K562 (cell line): ENCODE measurements around the gene GIPC3. TPM values are rescaled to one million over a fixed set of nuclear protein-coding genes. Genes with fewer than 3 reads are reported as not detected.

ENCODE experiments used
- ATAC-seq: fragments of 200-7000 bp; cut with Tn5 transposase; 3 replicates; pipeline ENCODE4 v1.9.1; 2020; ENCODE audit warnings: moderate library complexity
- BruUV-seq: library from RNA; stranded (reverse); fragments of 400-500 nt; replicated peaks from 2 replicates; lab custom pipeline; 2021; lab: Mats Ljungman, UMichigan
- CTCF ChIA-PET: fragments of 300-600 bp; formaldehyde crosslinking; extraction: SDS; loops from one replicate; lab custom pipeline; 2021; ENCODE audit warnings: low intra/inter-chr PET ratio; lab: Yijun Ruan, JAX
- POLR2A ChIA-PET: fragments of 300-600, 350-650 bp; sonication (Branson Sonifier 250); formaldehyde crosslinking; extraction: SDS; loops from one replicate; lab custom pipeline; 2021; ENCODE audit warnings: antibody characterized with exemption, inconsistent platforms; lab: Yijun Ruan, JAX
- DNase-seq, 4 experiments: peaks; one replicate each; pipeline versions ENCODE4 v3.0.0 to v3.0.0-alpha.2; 2011 to 2018; ENCODE audit warnings: low spot score in 3 of 4, mixed read lengths in 3 of 4; ENCODE audit errors: extremely low read depth in 1 of 4
- FAIRE-seq: peaks from 2 replicates; lab custom pipeline; 2011; peaks lifted over from hg19 to GRCh38; lab: Jason Lieb, UNC
- H2AFZ ChIP-seq: 2 replicates; pipeline ENCODE4 v1.6.0; 2011; ENCODE audit warnings: low read depth, low read length, control low read depth, inconsistent platforms
- H3K27ac ChIP-seq: fragments of 200-600 bp; 3 replicates; pipeline ENCODE4 v1.8.0; 2011; ENCODE audit warnings: low read depth, mild to moderate bottlenecking, control low read depth, inconsistent platforms, low read length, moderate library complexity, mixed read lengths; ENCODE audit errors: extremely low read depth
- H3K27me3 ChIP-seq, 2 experiments: fragments of 300-600 bp in 1 of 2; 2 replicates in 1 of 2; 3 replicates in 1 of 2; pipeline versions ENCODE4 v1.6.0 to v1.8.0; 2011; ENCODE audit warnings: inconsistent platforms in 2 of 2, low read length in 2 of 2, mild to moderate bottlenecking in 1 of 2, mixed read lengths in 1 of 2, moderate library complexity in 1 of 2; ENCODE audit not compliant: control insufficient read depth in 2 of 2, insufficient read depth in 2 of 2
- H3K36me3 ChIP-seq: fragments of 300-600 bp; 3 replicates; pipeline ENCODE4 v1.8.0; 2011; ENCODE audit warnings: mild to moderate bottlenecking, low read length, inconsistent platforms; ENCODE audit not compliant: control insufficient read depth, insufficient read depth
- H3K4me1 ChIP-seq, 2 experiments: fragments of 200-600 bp in 1 of 2; replicated peaks in 1 of 2; 2 replicates in 1 of 2; 3 replicates in 1 of 2; pipeline versions ENCODE4 v1.5.1 to v1.8.0; 2011; ENCODE audit warnings: inconsistent platforms in 2 of 2, low read length in 2 of 2, mild to moderate bottlenecking in 1 of 2, mixed read lengths in 1 of 2, moderate library complexity in 1 of 2; ENCODE audit not compliant: control insufficient read depth in 2 of 2, insufficient read depth in 2 of 2
- H3K4me2 ChIP-seq: 2 replicates; pipeline ENCODE4 v1.6.1; 2011; ENCODE audit warnings: low read length, control low read depth, inconsistent platforms, mixed read lengths; ENCODE audit not compliant: insufficient read depth
- H3K4me3 ChIP-seq: fragments of 200-600 bp; sonication (generic), shearing (Covaris generic); 2 replicates; pipeline ENCODE4 v1.5.1; 2016; ENCODE audit warnings: control low read depth, inconsistent platforms
- H3K79me2 ChIP-seq: fragments of 200-600 bp; 3 replicates; pipeline ENCODE4 v1.8.0; 2011; ENCODE audit warnings: low read length, inconsistent platforms; ENCODE audit not compliant: control insufficient read depth, insufficient read depth
- H3K9ac ChIP-seq, 2 experiments: 2 replicates each; pipeline versions ENCODE4 v1.6.0 to v1.6.1; 2011; ENCODE audit warnings: low read depth in 2 of 2, low read length in 2 of 2, control low read depth in 1 of 2, inconsistent platforms in 1 of 2, mild to moderate bottlenecking in 1 of 2, mixed read lengths in 1 of 2; ENCODE audit not compliant: insufficient read depth in 1 of 2
- H3K9me1 ChIP-seq: one replicate; pipeline ENCODE4 v1.6.0; 2011; ENCODE audit warnings: inconsistent platforms, mild to moderate bottlenecking, low read length, moderate library complexity; ENCODE audit not compliant: control insufficient read depth, insufficient read depth
- H3K9me3 ChIP-seq: replicated peaks from 2 replicates; pipeline ENCODE4 v1.5.1; 2011; ENCODE audit warnings: low read depth, low read length, inconsistent platforms; ENCODE audit not compliant: control insufficient read depth, insufficient read depth
- H4K20me1 ChIP-seq: replicated peaks from 2 replicates; pipeline ENCODE4 v1.6.1; 2011; ENCODE audit warnings: low read length, inconsistent platforms, mixed read lengths; ENCODE audit not compliant: control insufficient read depth, insufficient read depth
- ATF1 ChIP-seq, 2 experiments: fragments of 450-650 bp in 1 of 2; IDR thresholded peaks; 2 replicates each; pipeline ENCODE4 v1.6.1; 2016; ENCODE audit warnings: missing compliant biosample characterization in 1 of 2, missing genetic modification characterization in 1 of 2
- HCFC1 ChIP-seq: IDR thresholded peaks from 2 replicates; pipeline ENCODE4 v1.6.1; 2012; ENCODE audit warnings: low read depth, low read length, improper control_type of control experiment
- HDAC3 ChIP-seq: fragments of 450-650 bp; IDR thresholded peaks from 2 replicates; pipeline ENCODE4 v1.6.1; 2018; ENCODE audit warnings: borderline replicate concordance, mild to moderate bottlenecking, moderate library complexity; ENCODE audit not compliant: partially characterized antibody
- MEIS2 ChIP-seq: fragments of 450-650 bp; IDR thresholded peaks from 2 replicates; pipeline ENCODE4 v1.6.1; 2014; ENCODE audit warnings: mild to moderate bottlenecking; ENCODE audit not compliant: partially characterized antibody
- MIER1 ChIP-seq: fragments of 450-650 bp; IDR thresholded peaks from 2 replicates; pipeline ENCODE4 v1.6.1; 2016; ENCODE audit warnings: antibody characterized with exemption, mild to moderate bottlenecking, low read depth
- NFXL1 ChIP-seq: fragments of 450-650 bp; formaldehyde crosslinking; IDR thresholded peaks from 2 replicates; pipeline ENCODE4 v1.4.0; 2021; ENCODE audit warnings: mild to moderate bottlenecking
- POLR2G ChIP-seq: fragments of 200-400 bp; formaldehyde crosslinking; IDR thresholded peaks from 2 replicates; pipeline ENCODE4 v1.6.1; 2017; ENCODE audit warnings: low read depth, mild to moderate bottlenecking, antibody characterized with exemption, low read length, moderate library complexity
- POU5F1 ChIP-seq: fragments of 150-350 bp; IDR thresholded peaks from 2 replicates; pipeline ENCODE4 v1.6.1; 2014; ENCODE audit warnings: borderline replicate concordance, low read length, low read depth, mild to moderate bottlenecking; ENCODE audit not compliant: partially characterized antibody
- SIX5 ChIP-seq, 2 experiments: IDR thresholded peaks; 2 replicates each; pipeline ENCODE4 v1.6.1; 2011; ENCODE audit warnings: low read length in 2 of 2, borderline replicate concordance in 1 of 2, low read depth in 1 of 2, mild to moderate bottlenecking in 1 of 2, moderate library complexity in 1 of 2; ENCODE audit not compliant: insufficient read depth in 1 of 2
- SUPT5H ChIP-seq: fragments of 450-650 bp; IDR thresholded peaks from 2 replicates; pipeline ENCODE4 v1.6.1; 2016
- ZC3H8 ChIP-seq: fragments of 450-650 bp; IDR thresholded peaks from 2 replicates; pipeline ENCODE4 v1.6.1; 2017
- WGBS: fragments of 100-300 bp; shearing (Covaris generic); methylation state at CpG from one replicate; pipeline ENCODE4 v1.1.6; 2016; ENCODE audit warnings: low coverage, mixed read lengths; ENCODE audit not compliant: insufficient coverage; ENCODE audit errors: missing lambda C conversion rate; 5-methylcytosine and 5-hydroxymethylcytosine counted together
- in situ Hi-C: fragments of 300-500 bp; cut with MboI; formaldehyde crosslinking; loops from 4 replicates; pipeline ENCODE4 v1.15.0; 2018; ENCODE audit warnings: inconsistent platforms, mixed read lengths
- intact Hi-C: fragments of 100-400 bp; cut with micrococcal nuclease; formaldehyde crosslinking; loops from 2 replicates; pipeline ENCODE4 v1.14.2; 2022
- polyA plus RNA-seq, 8 experiments: library from polyadenylated mRNA; depleted of rRNA in 4 of 8; stranded (reverse) in 5 of 8; unstranded in 3 of 8; fragments of >200 nt; fragmentation: Nextera tagmentation in 2 of 8; fragmentation: Illumina TruSeq in 1 of 8; extraction: Ambion mirVana in 2 of 8; extraction: Trizol in 1 of 8; gene quantifications; 2 replicates each; pipeline versions ENCODE4 v1.2.1 to v1.2.3, GENCODE V29; 2011 to 2014; ENCODE audit warnings: inconsistent platforms in 1 of 8, missing spikeins in 1 of 8
- total RNA-seq, 7 experiments: library from RNA; depleted of rRNA in 6 of 7; stranded (reverse); fragments of >200 nt in 6 of 7; fragmentation: Illumina TruSeq in 2 of 7; extraction: Trizol in 2 of 7; gene quantifications; 2 replicates each; pipeline versions ENCODE4 v1.2.1 to v1.2.3, GENCODE V29; 2011 to 2021; ENCODE audit warnings: low replicate concordance in 1 of 7
- TF ChIP-seq, protein P1 (sequence below): fragments of 250-450 bp; sonication (Bioruptor Pico); IDR thresholded peaks from 2 replicates; pipeline ENCODE4 v1.4.0; 2020; ENCODE audit warnings: mild to moderate bottlenecking, moderate library complexity
- TF ChIP-seq, protein P2 (sequence below): sonication (generic); IDR thresholded peaks from 2 replicates; pipeline ENCODE4 v1.6.1; 2016

Gene GIPC3
- total and polyA plus RNA-seq, 9 of the 15 experiments (the other 6 are each of a cell fraction or from before 2014, with no cell fraction given) = 0.03 to 3.6 (median 1.5) TPM; not detected in 1

DNA sequence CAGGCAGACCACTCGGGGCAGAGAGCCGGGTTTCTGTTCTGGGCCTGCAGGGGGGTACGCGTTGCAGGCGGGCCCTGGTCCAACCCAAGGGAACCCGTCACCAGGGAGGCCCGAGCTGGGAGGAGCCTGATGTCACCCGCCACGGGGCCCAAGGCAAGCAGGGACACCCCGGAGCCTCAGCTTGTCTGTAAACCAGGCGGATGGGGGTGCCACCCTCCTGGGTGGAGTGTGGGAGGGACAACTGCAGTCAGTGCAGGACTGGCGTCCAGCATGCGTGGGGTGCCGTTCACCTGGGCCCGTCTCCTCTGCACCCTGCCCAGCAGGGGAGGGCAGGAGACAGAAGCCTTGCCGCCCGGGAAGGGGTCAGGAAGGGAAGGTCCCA, 34.3 kb downstream of the GIPC3 start:
- CTCF ChIA-PET = interaction anchor here (1.1 to 2.9 kb wide), 2 partner anchors 75 to 76 kb away, joined by 5 to 19 read pairs; no protein-coding TSS in a partner anchor
- no TSS peak for BruUV-seq

DNA sequence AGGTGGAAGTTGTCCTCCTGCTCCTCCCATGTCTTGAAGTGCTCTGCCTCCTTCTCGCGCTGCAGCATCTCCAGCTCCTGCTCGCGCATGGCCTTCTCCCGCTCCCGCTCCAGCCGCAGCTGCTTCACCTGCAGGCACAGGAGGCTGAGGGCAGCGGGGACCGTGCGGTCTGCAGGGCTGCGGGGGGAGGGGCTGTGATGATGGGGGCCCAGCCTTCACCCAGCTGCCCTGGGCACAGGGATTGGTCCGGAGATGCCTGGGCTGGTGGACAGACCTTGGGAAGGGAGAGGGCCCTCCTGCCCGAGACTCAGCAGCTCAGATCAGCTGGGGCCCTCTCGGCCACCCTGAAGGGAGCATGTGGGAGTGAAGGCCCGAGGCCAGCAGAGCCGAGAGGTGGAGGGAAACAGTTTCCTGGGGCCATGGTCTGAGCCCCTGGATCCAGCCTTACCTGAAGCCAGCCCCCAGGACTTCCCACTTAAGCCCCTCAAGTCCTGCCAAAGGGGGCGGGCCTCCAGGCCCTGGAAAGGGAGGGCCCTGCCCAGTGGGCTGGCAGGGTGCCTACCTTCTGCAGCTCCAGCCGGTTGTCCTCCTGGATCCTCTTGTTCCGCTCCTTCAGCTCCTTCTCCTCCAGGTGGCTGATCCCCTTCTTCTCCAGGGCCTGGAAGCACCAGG, 35.0 kb downstream of the GIPC3 start:
- Histone ChIP-seq H3K79me2 (peaks cover 14% of the 10 kb centered on the region), H3K9me1 (no peaks in the 10 kb centered on the region), H3K27ac (no peak overlapping the region), H3K4me2 (no peak overlapping the region), H3K4me1 (peaks cover 4 to 71% of the 10 kb centered on the region in 2 experiments), H4K20me1 (no peaks in the 10 kb centered on the region), H3K27me3 (no peaks in the 10 kb centered on the region), H3K4me3 (no peak overlapping the region), H3K36me3 (peaks cover 69% of the 10 kb centered on the region; the same call in 1 of the 3 replicates), H2AFZ (no peak overlapping the region), H3K9ac (peak overlapping the region in 1 of 2 experiments; percentile 60; a peak in 1 of 4 replicates), H3K9me3 (no peaks in the 10 kb centered on the region)
- intact Hi-C loops = no loop called here
- 78% methylated on average over 12 of the region's 19 CpGs for WGBS
- ChIA-PET POLR2A (interaction anchor here (0.5 to 1.1 kb wide), 4 partner anchors 16 to 131 kb away, joined by 3 to 4 read pairs (median 3); no protein-coding TSS in a partner anchor), CTCF (interaction anchor here (2.9 kb wide), 1 partner anchor 75 kb away, joined by 19 read pairs; no protein-coding TSS in a partner anchor)
- no peak for FAIRE-seq
- no TSS peak for BruUV-seq
- no peak for ATAC-seq
- in situ Hi-C loops = no loop called here
- no peak for DNase-seq
- TF ChIP-seq HCFC1 (no peak), SUPT5H (0 out of 2 replicates have a peak, but pooled peaks have one; percentile 13), ZC3H8 (no peak), SIX5 (IDR thresholded peaks at IDR 0.05; ENCODE audit: borderline replicate concordance in 1 of 2, insufficient read depth in 1 of 2, low read depth in 1 of 2, low read length in 2 of 2) (no peak), MIER1 (no peak), POU5F1 (no peak), HDAC3 (no peak), NFXL1 (CRISPR knock-in tag) (no peak), ATF1 (CRISPR knock-in tag; IDR thresholded peaks at IDR 0.05) (no peak), ATF1 (tag; IDR thresholded peaks at IDR 0.05) (no peak)
- TF ChIP-seq, protein P1, sequence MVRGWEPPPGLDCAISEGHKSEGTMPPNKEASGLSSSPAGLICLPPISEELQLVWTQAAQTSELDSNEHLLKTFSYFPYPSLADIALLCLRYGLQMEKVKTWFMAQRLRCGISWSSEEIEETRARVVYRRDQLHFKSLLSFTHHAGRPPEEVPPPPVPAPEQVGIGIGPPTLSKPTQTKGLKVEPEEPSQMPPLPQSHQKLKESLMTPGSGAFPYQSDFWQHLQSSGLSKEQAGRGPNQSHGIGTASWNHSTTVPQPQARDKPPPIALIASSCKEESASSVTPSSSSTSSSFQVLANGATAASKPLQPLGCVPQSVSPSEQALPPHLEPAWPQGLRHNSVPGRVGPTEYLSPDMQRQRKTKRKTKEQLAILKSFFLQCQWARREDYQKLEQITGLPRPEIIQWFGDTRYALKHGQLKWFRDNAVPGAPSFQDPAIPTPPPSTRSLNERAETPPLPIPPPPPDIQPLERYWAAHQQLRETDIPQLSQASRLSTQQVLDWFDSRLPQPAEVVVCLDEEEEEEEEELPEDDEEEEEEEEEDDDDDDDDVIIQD (CRISPR knock-in tag) = no peak
- TF ChIP-seq, protein P2, sequence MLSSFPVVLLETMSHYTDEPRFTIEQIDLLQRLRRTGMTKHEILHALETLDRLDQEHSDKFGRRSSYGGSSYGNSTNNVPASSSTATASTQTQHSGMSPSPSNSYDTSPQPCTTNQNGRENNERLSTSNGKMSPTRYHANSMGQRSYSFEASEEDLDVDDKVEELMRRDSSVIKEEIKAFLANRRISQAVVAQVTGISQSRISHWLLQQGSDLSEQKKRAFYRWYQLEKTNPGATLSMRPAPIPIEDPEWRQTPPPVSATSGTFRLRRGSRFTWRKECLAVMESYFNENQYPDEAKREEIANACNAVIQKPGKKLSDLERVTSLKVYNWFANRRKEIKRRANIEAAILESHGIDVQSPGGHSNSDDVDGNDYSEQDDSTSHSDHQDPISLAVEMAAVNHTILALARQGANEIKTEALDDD = no peak

More for the DNA sequence above, 34.3 kb downstream of the GIPC3 start:
- no peak overlapping the region for H3K27ac ChIP-seq
- intact Hi-C loops = no loop called here
- no peaks in the 10 kb centered on the region for H3K9me1 ChIP-seq
- in situ Hi-C loops = no loop called here
- peaks cover 74% of the 10 kb centered on the region; the same call in 1 of the 3 replicates for H3K36me3 ChIP-seq
- peak; percentile 51; the same call in 1 of the 2 replicates for TF ChIP-seq POLR2G
- TF ChIP-seq MEIS2 = no peak
- H3K9me3 ChIP-seq = no peaks in the 10 kb centered on the region
- H3K27me3 ChIP-seq = no peaks in the 10 kb centered on the region
- H2AFZ ChIP-seq = no peak overlapping the region
- peaks cover 8% of the 10 kb centered on the region for H3K79me2 ChIP-seq
- peak overlapping the region in 1 of 2 experiments; percentile 60; a peak in 1 of 4 replicates for H3K9ac ChIP-seq
- DNase-seq (no peak), ATAC-seq (no peak), FAIRE-seq (no peak)
- POLR2A ChIA-PET = interaction anchor here (1.1 kb wide), 1 partner anchor 16 kb away, joined by 3 read pairs; no protein-coding TSS in a partner anchor
- no peak overlapping the region for H3K4me3 ChIP-seq
- H3K4me1 ChIP-seq = peaks cover 4 to 73% of the 10 kb centered on the region in 2 experiments
- no peaks in the 10 kb centered on the region for H4K20me1 ChIP-seq
- 91% methylated on average over 8 of the region's 17 CpGs for WGBS
- no peak overlapping the region for H3K4me2 ChIP-seq
